NCI-H1105 (cell line): ENCODE measurements around the gene GPAT3.

ENCODE experiments used
- DNase-seq: peaks from one replicate; lab custom pipeline; 2025; lab: John Stamatoyannopoulos, UW

The GPAT3 gene

DNA sequence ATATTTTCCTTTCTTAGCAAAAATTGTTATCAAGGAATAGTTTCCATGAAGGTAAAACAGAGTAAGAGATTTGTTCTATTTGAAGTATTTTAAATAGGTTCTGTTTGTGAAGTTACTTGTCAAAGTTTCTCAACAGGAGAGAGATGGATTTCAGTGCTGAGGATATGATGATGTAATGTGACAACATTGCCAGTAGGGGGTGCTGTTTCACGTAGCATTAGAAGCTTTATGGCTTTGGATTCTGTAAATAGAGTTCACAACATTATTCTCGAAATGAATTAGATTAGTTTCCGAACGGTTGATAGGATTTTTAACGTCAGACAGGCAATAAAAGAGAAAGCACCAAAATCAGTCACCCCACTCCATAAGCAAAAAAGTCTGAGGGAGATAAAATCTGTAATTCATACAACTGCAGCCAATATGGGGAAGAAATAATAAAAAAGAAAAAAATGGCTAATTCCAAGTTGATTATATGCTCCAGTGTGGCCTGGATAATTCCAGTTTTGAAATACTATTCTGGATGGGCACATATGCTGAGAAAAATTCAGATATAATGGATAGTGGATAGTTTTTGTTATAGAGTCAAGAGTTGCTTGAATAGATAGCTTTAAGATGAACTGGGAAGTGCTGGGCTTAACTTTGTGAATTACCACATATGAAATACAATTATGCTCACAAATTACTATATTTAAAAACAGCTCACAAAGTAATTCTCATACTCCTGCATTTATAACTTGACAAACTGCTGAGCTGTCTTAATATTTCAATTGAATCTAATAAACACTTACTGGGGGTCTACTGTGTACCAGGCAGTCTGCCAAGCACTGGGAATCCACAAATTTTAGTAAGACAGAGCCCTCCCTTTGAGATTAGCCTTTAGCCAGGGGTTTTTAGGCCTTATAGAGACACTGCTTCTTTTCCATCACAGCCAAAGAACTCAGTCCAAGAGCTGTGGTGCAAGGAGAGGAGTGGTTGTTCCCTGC is 109.1 kb downstream of the GPAT3 start:
- peak; percentile 1 for DNase-seq

DNA sequence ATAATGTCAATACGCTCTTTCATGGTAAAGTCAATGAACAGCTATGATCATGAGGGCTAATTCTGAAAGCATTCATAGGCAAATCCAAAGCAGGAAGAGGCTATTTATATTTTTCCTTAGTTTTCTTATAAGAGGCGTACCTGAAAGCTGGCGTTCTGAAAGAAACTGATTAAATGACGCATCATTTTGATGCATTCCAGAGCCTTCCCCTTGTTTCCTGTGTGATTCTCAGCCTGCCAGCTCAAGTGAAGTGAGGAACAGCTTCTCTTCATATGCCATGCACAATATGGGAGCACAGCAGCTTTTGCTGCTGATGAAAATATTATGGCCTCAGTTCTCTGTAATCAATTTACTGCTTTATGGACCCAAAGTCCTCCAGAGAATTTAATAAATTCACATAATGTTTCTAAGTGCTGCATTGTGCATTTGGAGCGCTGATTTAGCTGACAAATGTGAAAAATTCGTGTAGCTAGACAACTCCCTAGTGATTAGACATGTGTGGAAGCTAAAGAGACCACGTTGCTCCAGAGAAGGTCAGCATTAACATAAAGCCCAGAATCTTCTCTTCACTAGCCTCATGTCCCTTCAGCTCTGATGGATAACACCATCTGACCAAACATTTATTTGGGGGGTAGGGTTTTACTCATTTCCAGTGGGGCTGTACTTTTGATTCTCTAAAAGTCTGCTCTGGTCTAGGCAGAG is 110.8 kb downstream of the GPAT3 start:
- no peak for DNase-seq

DNA sequence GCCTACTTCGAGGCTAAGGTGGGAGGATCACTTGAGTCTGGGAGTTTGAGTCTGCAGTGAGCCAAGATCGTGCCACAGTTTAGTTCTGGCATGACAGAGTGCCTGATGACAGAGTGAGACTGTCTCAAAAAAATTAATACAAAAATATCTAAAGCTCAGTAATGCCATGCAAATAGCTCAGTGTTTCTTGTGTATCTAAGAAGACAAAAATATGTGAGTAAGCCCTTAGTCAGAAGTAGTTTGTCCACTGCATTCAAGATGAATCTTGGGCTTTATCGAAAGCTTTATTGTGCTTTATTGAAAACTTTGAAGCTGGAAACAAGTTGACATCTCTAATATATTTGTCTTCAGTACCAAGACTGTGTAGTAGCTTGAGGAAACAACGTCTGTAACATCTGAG is 115.9 kb downstream of the GPAT3 start:
- no peak for DNase-seq
